ENCODE data around the gene TMPRSS12.
"Not testable (repeated sequence)": the region's sequence is repeated elsewhere in the genome, so short reads cannot be mapped to it uniquely, and the experiment has no call there.

TMPRSS12 gene

GRCh38 chr12:50842637-50843493, at the start of gene TMPRSS12:
Gene TMPRSS12 (plus strand): TSS chr12:50842926. CDS start chr12:50842965, 39 bp downstream.
- DNase-seq (ENCODE audit: low spot score): no peak

GRCh38 chr12:50799908-50800307, 42.8 kb upstream of the TMPRSS12 start:
- no peak for DNase-seq (ENCODE audit: low spot score)

GRCh38 chr12:50803230-50803875, 39.4 kb upstream of the TMPRSS12 start:
- no peak for DNase-seq (ENCODE audit: low spot score)

GRCh38 chr12:50806176-50806575, 36.5 kb upstream of the TMPRSS12 start:
- no peak for DNase-seq (ENCODE audit: low spot score)

- DNase-seq (ENCODE audit: low spot score): not testable (repeated sequence)
These were observed 33.6 kb upstream of the TMPRSS12 start for GRCh38 chr12:50809131-50809530.

GRCh38 chr12:50814921-50815320, 27.8 kb upstream of the TMPRSS12 start:
- DNase-seq (ENCODE audit: low spot score): not testable (repeated sequence)

- DNase-seq (ENCODE audit: low spot score): no peak
These were observed 22.5 kb upstream of the TMPRSS12 start for GRCh38 chr12:50820177-50820576.

GRCh38 chr12:50822082-50822481, 20.6 kb upstream of the TMPRSS12 start:
- DNase-seq (ENCODE audit: low spot score): no peak

GRCh38 chr12:50823724-50824123, 19.0 kb upstream of the TMPRSS12 start:
- not testable (repeated sequence) for DNase-seq (ENCODE audit: low spot score)

GRCh38 chr12:50824914-50825313, 17.8 kb upstream of the TMPRSS12 start:
- no peak for DNase-seq (ENCODE audit: low spot score)

GRCh38 chr12:50825372-50825838, 17.3 kb upstream of the TMPRSS12 start:
- DNase-seq (ENCODE audit: low spot score): peak; percentile 48

GRCh38 chr12:50828121-50828520, 14.6 kb upstream of the TMPRSS12 start:
- no peak for DNase-seq (ENCODE audit: low spot score)

GRCh38 chr12:50828886-50829285, 13.8 kb upstream of the TMPRSS12 start:
- no peak for DNase-seq (ENCODE audit: low spot score)

GRCh38 chr12:50833801-50834200, 8.9 kb upstream of the TMPRSS12 start:
- DNase-seq (ENCODE audit: low spot score): not testable (repeated sequence)

GRCh38 chr12:50839042-50839441, 3.7 kb upstream of the TMPRSS12 start:
- DNase-seq (ENCODE audit: low spot score): no peak

GRCh38 chr12:50840809-50841487, 1.8 kb upstream of the TMPRSS12 start:
- DNase-seq (ENCODE audit: low spot score): no peak

- DNase-seq (ENCODE audit: low spot score): no peak
These were observed 802 bp upstream of the TMPRSS12 start for GRCh38 chr12:50841716-50842531.

- DNase-seq (ENCODE audit: low spot score): no peak
These were observed 2.4 kb downstream of the TMPRSS12 start for GRCh38 chr12:50845021-50845647.

GRCh38 chr12:50848963-50849362, 6.2 kb downstream of the TMPRSS12 start:
- DNase-seq (ENCODE audit: low spot score): no peak

- not testable (repeated sequence) for DNase-seq (ENCODE audit: low spot score)
These were observed 12.5 kb downstream of the TMPRSS12 start for GRCh38 chr12:50855218-50855617.

- not testable (repeated sequence) for DNase-seq (ENCODE audit: low spot score)
These were observed 13.0 kb downstream of the TMPRSS12 start for GRCh38 chr12:50855679-50856078.
